Measurements from ENCODE around the gene OR6P1. TPM values are rescaled to one million over a fixed set of nuclear protein-coding genes. Genes with fewer than 3 reads are reported as not detected.

Gene OR6P1, protein sequence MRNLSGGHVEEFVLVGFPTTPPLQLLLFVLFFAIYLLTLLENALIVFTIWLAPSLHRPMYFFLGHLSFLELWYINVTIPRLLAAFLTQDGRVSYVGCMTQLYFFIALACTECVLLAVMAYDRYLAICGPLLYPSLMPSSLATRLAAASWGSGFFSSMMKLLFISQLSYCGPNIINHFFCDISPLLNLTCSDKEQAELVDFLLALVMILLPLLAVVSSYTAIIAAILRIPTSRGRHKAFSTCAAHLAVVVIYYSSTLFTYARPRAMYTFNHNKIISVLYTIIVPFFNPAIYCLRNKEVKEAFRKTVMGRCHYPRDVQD
- total RNA-seq = not detected in 2 replicates

DNA sequence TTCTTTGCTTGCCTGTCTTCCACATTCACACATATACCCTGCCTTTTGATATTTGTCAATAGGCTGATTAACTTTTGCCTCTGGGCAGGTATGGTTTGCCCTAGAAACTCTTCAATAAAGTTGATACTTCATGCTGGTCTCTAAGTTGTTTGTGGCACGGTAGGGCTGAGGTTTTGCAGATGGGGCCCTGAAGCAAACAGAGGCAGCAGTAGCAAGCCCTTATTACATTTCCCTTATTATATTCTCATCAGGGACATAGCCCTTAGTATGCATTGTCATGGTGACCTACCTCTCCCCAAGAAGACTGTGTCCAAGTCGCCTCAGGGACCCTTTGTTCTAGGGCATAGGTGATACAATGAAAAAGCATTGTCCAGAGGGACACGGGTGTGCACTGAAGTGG is at the start of gene OR6P1:
TSS of gene OR6P1 (minus strand) at position 101 of the 400 bp plus-strand sequence. CDS start 6,976 bp downstream, outside the sequence.
- no peak within 1 kb of the TSS for H3K4me3 ChIP-seq (ENCODE audit: low read depth, low read length)
- TF ChIP-seq, protein P1, sequence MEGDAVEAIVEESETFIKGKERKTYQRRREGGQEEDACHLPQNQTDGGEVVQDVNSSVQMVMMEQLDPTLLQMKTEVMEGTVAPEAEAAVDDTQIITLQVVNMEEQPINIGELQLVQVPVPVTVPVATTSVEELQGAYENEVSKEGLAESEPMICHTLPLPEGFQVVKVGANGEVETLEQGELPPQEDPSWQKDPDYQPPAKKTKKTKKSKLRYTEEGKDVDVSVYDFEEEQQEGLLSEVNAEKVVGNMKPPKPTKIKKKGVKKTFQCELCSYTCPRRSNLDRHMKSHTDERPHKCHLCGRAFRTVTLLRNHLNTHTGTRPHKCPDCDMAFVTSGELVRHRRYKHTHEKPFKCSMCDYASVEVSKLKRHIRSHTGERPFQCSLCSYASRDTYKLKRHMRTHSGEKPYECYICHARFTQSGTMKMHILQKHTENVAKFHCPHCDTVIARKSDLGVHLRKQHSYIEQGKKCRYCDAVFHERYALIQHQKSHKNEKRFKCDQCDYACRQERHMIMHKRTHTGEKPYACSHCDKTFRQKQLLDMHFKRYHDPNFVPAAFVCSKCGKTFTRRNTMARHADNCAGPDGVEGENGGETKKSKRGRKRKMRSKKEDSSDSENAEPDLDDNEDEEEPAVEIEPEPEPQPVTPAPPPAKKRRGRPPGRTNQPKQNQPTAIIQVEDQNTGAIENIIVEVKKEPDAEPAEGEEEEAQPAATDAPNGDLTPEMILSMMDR (conservative IDR thresholded peaks at IDR 0.05; ENCODE audit: low read depth, low read length) = no peak
- no peak for DNase-seq (ENCODE audit: low read depth)

DNA sequence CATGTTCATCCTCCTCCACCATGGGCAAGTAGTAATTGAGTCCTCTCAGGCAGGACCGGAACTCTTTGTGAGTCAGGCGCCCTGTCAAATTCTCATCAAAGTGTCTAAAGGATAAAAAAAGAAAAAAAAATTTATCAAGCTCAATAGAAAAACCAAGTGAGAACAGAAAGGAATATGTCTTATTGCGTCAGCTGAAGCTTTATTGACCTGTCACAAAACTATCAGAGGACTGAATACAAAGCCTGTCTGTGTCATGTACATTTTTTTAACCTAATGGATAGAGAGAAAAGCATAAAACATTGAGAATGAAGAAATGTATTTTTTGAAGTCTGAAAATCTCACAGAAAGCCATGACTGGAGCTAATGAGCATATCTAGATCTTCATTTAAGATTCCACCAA is 43.4 kb upstream of the OR6P1 start:
- no peak for DNase-seq (ENCODE audit: low read depth)
- TF ChIP-seq, protein P1 (conservative IDR thresholded peaks at IDR 0.05; ENCODE audit: low read depth, low read length) = no peak
- no peak overlapping the region for H3K4me3 ChIP-seq (ENCODE audit: low read depth, low read length)

DNA sequence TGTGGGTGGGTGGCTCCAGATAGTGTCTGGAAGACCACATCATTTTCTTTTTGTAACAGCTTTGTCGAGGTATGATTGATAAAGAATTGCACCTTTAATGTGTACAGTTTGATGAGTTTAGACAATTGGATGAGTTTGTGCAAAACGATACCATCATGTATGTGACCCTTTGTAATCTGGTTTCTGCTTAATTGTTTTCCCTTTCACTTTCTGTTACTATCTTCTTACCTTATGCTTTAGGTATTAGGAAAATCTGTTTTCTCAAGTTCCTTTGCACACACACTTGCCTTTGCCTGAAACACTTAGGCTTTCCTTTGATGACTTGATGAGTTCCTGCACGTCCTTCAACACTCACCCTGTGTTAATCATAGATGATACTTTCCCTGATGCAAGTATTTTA is 41.5 kb upstream of the OR6P1 start:
- TF ChIP-seq, protein P1 (conservative IDR thresholded peaks at IDR 0.05; ENCODE audit: low read depth, low read length) = no peak
- H3K4me3 ChIP-seq (ENCODE audit: low read depth, low read length) = no peak overlapping the region
- no peak for DNase-seq (ENCODE audit: low read depth)

DNA sequence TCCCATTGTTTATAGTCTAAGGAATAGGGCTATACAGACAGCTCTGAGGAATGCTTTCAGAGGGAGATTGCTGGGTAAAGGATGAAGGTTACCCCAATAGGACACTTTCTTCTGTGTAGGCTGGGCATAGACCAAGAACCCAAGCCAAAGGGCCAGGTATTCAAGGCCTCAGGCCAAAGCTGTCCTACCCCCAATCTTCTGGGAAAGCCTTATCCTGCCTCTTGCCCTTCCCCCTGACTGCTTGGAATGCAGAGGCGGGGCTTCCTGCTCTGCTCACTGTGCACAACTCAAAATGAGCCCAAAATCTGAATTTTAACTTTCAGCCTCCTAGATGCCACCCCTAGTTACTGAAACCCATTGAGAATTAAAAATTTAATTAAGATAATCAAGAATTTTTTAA is 36.9 kb upstream of the OR6P1 start:
- TF ChIP-seq, protein P1 (conservative IDR thresholded peaks at IDR 0.05; ENCODE audit: low read depth, low read length) = no peak
- DNase-seq (ENCODE audit: low read depth) = no peak

DNA sequence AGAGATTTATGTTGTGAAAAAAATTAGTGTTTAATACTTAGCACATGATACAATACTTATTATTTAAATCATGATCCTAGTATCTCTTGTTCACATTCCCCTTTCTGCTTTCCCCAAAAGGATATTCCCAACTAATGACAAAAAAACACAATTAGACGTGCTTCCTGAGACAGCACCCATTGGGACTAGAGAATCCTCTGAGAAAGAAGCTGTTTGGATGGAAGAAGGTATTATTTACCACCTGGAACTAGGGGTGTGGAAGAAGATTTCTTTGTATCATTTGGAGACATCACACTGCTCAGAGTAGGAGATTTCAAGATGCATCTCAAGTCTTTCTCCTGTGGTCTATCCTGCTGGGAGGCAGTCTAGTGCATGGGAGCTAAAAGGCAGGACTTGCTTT is 34.6 kb upstream of the OR6P1 start, which contains the start of gene OR10Z1:
TSS of gene OR10Z1 (plus strand) at position 301 of the 400 bp plus-strand sequence. CDS start 1,171 bp downstream, outside the sequence.
- TF ChIP-seq, protein P1 (conservative IDR thresholded peaks at IDR 0.05; ENCODE audit: low read depth, low read length) = no peak
- DNase-seq (ENCODE audit: low read depth) = no peak
- H3K4me3 ChIP-seq (ENCODE audit: low read depth, low read length) = no peak within 1 kb of the TSS

More for the DNA sequence above, 36.9 kb upstream of the OR6P1 start:
- no peak overlapping the region for H3K4me3 ChIP-seq (ENCODE audit: low read depth, low read length)

DNA sequence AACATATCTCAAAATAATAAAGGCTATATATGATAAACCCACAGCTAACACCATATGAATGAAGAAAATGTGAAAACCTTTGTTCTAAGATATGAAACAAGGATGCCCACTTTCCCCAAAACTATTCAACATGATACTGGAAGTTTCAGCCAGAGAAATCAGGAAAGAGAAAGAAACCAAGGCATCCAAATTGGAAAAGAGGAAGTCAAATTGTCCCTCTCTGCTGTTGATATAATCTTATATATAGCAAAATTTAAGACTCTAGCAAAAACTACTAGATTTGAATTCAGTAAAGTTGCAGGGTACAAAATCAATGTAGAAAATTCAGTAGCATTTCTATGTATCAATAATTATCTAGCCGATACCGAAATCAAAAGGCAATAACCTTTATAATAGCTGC is 30.4 kb upstream of the OR6P1 start:
- no peak for DNase-seq (ENCODE audit: low read depth)
- no peak overlapping the region for H3K4me3 ChIP-seq (ENCODE audit: low read depth, low read length)
- TF ChIP-seq, protein P1 (conservative IDR thresholded peaks at IDR 0.05; ENCODE audit: low read depth, low read length) = no peak

DNA sequence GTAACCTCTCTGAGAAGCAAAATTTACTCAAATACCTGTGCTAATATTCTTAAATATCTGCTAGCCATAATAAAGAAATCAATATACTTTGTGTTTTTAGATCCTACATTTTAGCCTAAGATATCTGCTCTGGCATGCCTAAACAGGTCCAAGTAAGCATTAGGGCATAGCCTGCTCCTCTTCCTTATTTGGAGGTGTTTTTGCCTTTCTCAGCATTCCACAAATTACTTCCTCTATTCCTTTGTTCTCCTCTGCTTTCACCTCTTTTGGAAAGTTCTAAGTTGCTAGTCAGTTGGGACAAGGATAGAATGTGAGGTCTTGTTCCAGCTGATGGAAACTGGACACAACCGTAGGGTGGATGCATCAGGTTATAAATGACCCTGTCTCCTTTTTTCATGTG is 16.6 kb upstream of the OR6P1 start:
- no peak for DNase-seq (ENCODE audit: low read depth)
- TF ChIP-seq, protein P1 (conservative IDR thresholded peaks at IDR 0.05; ENCODE audit: low read depth, low read length) = no peak
- no peak overlapping the region for H3K4me3 ChIP-seq (ENCODE audit: low read depth, low read length)

All from epithelial cell of proximal tubule (primary cell).